GM18868 (cell line): Measurements from ENCODE around the gene CCDC107.
A peak's percentile ranks its signal among the peaks of the same experiment; 100 is the strongest.

Experiments
- ATAC-seq: cut with Tn5 transposase; IDR thresholded peaks from one replicate; pipeline ENCODE4 v1.9.1; 2021; ENCODE audit warnings: mild to moderate bottlenecking, moderate library complexity; ENCODE audit not compliant: unreplicated experiment

Gene CCDC107

GRCh38 chr9:35682051-35682450 lies 24.0 kb downstream of the CCDC107 start:
- ATAC-seq, result no peak

GRCh38 chr9:35682520-35683315 lies 24.6 kb downstream of the CCDC107 start:
- ATAC-seq, result no peak

GRCh38 chr9:35683323-35683722 lies 25.2 kb downstream of the CCDC107 start:
- no peak for ATAC-seq

GRCh38 chr9:35684921-35685320 lies 26.8 kb downstream of the CCDC107 start:
- ATAC-seq, result no peak

- no peak for ATAC-seq
These were observed 27.4 kb downstream of the CCDC107 start for GRCh38 chr9:35685506-35685905.

- ATAC-seq, result no peak
These were observed 28.4 kb downstream of the CCDC107 start for GRCh38 chr9:35686222-35687203.

GRCh38 chr9:35687306-35687705 lies 29.2 kb downstream of the CCDC107 start:
- no peak for ATAC-seq

- ATAC-seq, result no peak
These were observed 30.0 kb downstream of the CCDC107 start for GRCh38 chr9:35687972-35688557.

GRCh38 chr9:35688558-35689541 lies 30.8 kb downstream of the CCDC107 start:
- ATAC-seq, result no peak

- ATAC-seq, result no peak
These were observed 31.6 kb downstream of the CCDC107 start, which contains the start of gene TPM2 for GRCh38 chr9:35689542-35690293. Gene TPM2, minus strand, starts transcription at chr9:35689925. Its CDS starts 108 bp downstream, at chr9:35689817.

GRCh38 chr9:35690294-35690613 lies 32.2 kb downstream of the CCDC107 start:
- no peak for ATAC-seq

GRCh38 chr9:35690614-35691333 lies 32.7 kb downstream of the CCDC107 start:
- no peak for ATAC-seq

- no peak for ATAC-seq
These were observed 33.2 kb downstream of the CCDC107 start for GRCh38 chr9:35691334-35691650.

- ATAC-seq, result no peak
These were observed 33.7 kb downstream of the CCDC107 start for GRCh38 chr9:35691757-35692301.

GRCh38 chr9:35695943-35696401 lies 37.9 kb downstream of the CCDC107 start:
- no peak for ATAC-seq

GRCh38 chr9:35696520-35697215 lies 38.6 kb downstream of the CCDC107 start:
- ATAC-seq, result peak; percentile 74

- ATAC-seq, result no peak
These were observed 39.4 kb downstream of the CCDC107 start for GRCh38 chr9:35697486-35697885.

- no peak for ATAC-seq
These were observed 40.1 kb downstream of the CCDC107 start for GRCh38 chr9:35698231-35698630.
